ENCODE data around the gene DLGAP1. TPM values are rescaled to one million over a fixed set of nuclear protein-coding genes. Genes with fewer than 3 reads are reported as not detected.

Gene DLGAP1
- total RNA-seq, 1 experiment from 2014 or later = 23.2 TPM

GRCh38 chr18:4093676-4094075 lies 361.4 kb downstream of the DLGAP1 start:
- Histone ChIP-seq H3K9ac (ENCODE audit: extremely low read depth, insufficient read length, low read length) (no peak overlapping the region), H2BK5ac (ENCODE audit: insufficient read length, low read length) (no peak overlapping the region), H4K20me1 (ENCODE audit: control insufficient read depth, insufficient read depth, insufficient read length) (no peaks in the 10 kb centered on the region), H2BK15ac (ENCODE audit: low read depth, low read length) (no peak overlapping the region), H2AFZ (ENCODE audit: low read length) (no peak overlapping the region), H3K56ac (ENCODE audit: insufficient read length, low read depth, low read length) (no peak overlapping the region), H3K4me1 (ENCODE audit: insufficient read depth, low read length) (peaks cover 2% of the 10 kb centered on the region; the same call in 1 of the 2 replicates), H3K18ac (ENCODE audit: insufficient read length, low read depth, low read length) (no peak overlapping the region), H3K79me1 (ENCODE audit: insufficient read depth, low read depth, low read length, poor library complexity, severe bottlenecking) (no peaks in the 10 kb centered on the region), H3K4me2 (ENCODE audit: insufficient read depth, insufficient read length, low read length) (no peak overlapping the region), H2AK5ac (ENCODE audit: insufficient read length, low read length) (no peak overlapping the region), H4K91ac (ENCODE audit: insufficient read length, low read depth, low read length) (no peak overlapping the region), H3K79me2 (ENCODE audit: insufficient read depth, low read length) (no peaks in the 10 kb centered on the region), H3K27me3 (ENCODE audit: insufficient read depth, low read length) (no peaks in the 10 kb centered on the region), H4K8ac (replicated peaks; ENCODE audit: insufficient read length, low read depth, low read length) (no peak overlapping the region), H3K9me3 (ENCODE audit: control insufficient read depth, low read depth, low read length) (no peaks in the 10 kb centered on the region), H3K23ac (ENCODE audit: insufficient read length, low read depth, low read length) (no peak overlapping the region), H2BK120ac (ENCODE audit: low read depth, low read length, poor library complexity, severe bottlenecking) (no peak overlapping the region), H3K23me2 (ENCODE audit: insufficient read length, low read depth, low read length, poor library complexity, severe bottlenecking) (no peaks in the 10 kb centered on the region), H3K4ac (ENCODE audit: low read depth, low read length) (no peak overlapping the region), H4K5ac (ENCODE audit: insufficient read length, low read depth, low read length) (no peak overlapping the region), H2BK20ac (ENCODE audit: low read depth, low read length, poor library complexity, severe bottlenecking) (no peak overlapping the region), H2BK12ac (ENCODE audit: insufficient read length, low read depth, low read length) (no peak overlapping the region), H3T11ph (ENCODE audit: low read length) (no peak overlapping the region), H3K14ac (ENCODE audit: insufficient read depth, low read length) (no peak overlapping the region), H3K27ac (ENCODE audit: insufficient read length, low read depth, low read length) (no peak overlapping the region)
- H3K4me1 Mint-ChIP-seq = peaks cover 22 to 25% of the 10 kb centered on the region in 2 experiments
- H3K4me3 Mint-ChIP-seq = no peak overlapping the region
- TF ChIP-seq CTCF (conservative IDR thresholded peaks at IDR 0.05) = no peak
- H3K36me3 Mint-ChIP-seq (ENCODE audit: insufficient read depth in 1 of 3, low read depth in 3 of 3) = peaks cover 28 to 34% (median 33%) of the 10 kb centered on the region in 3 experiments
- H3K27ac Mint-ChIP-seq = peak overlapping the region in 1 of 3 experiments; percentile 40; a peak in 3 of 7 replicates
- H3K9me3 Mint-ChIP-seq = peaks cover 4 to 25% of the 10 kb centered on the region in 2 experiments
- H3K27me3 Mint-ChIP-seq (ENCODE audit: low read depth) = no peaks in the 10 kb centered on the region
- WGBS (ENCODE audit: extremely low coverage, insufficient read length, low lambda C conversion rate) = no CpG with 5 or more reads among the region's 2 CpGs
- no peak for DNase-seq
